CD4-positive, CD25-positive, alpha-beta regulatory T cell (primary cell): Measurements from ENCODE around the gene FEN1. TPM values are rescaled to one million over a fixed set of nuclear protein-coding genes. Genes with fewer than 3 reads are reported as not detected.

Experiments used
- ATAC-seq, 2 donors: fragments of 150-1000 bp; cut with Tn5 transposase; one replicate each; pipeline ENCODE4 v1.10.0; 2021; ENCODE audit warnings: low read depth in 2 of 2, moderate number of reproducible peaks in 2 of 2, moderate library complexity in 1 of 2
- DNase-seq, 3 donors: peaks; one replicate each; pipeline versions ENCODE4 v3.0.0 to v3.0.0-alpha.2; 2012 to 2022; ENCODE audit warnings: mixed read lengths in 1 of 3
- H3K27ac ChIP-seq: one replicate; pipeline ENCODE4 v1.7.0; 2013; ENCODE audit warnings: mild to moderate bottlenecking, low read length; ENCODE audit not compliant: insufficient read depth, poor library complexity, severe bottlenecking
- H3K27me3 ChIP-seq: one replicate; pipeline ENCODE4 v1.7.0; 2013; ENCODE audit warnings: low read length; ENCODE audit not compliant: control insufficient read depth, insufficient read depth
- H3K36me3 ChIP-seq: one replicate; pipeline ENCODE4 v1.7.0; 2013; ENCODE audit warnings: mild to moderate bottlenecking, low read length, moderate library complexity; ENCODE audit not compliant: control insufficient read depth, insufficient read depth
- H3K4me1 ChIP-seq: 2 replicates; pipeline ENCODE4 v1.7.0; 2013; ENCODE audit warnings: mild to moderate bottlenecking, low read length; ENCODE audit not compliant: insufficient read depth, control insufficient read depth, poor library complexity, severe bottlenecking
- H3K4me3 ChIP-seq: one replicate; pipeline ENCODE4 v1.7.0; 2013; ENCODE audit warnings: low read depth, mild to moderate bottlenecking, low read length, moderate library complexity
- H3K9me3 ChIP-seq, 2 experiments: 1 replicate in 1 of 2; 2 replicates in 1 of 2; pipeline ENCODE4 v1.7.0; 2013; ENCODE audit warnings: low read length in 2 of 2, mild to moderate bottlenecking in 1 of 2, moderate library complexity in 1 of 2; ENCODE audit not compliant: control insufficient read depth in 2 of 2
- H3K27ac Mint-ChIP-seq, 3 donors: one replicate each; pipeline ENCODE4 v1.8.0; 2020 to 2022; ENCODE audit warnings: mild to moderate bottlenecking in 3 of 3, mixed read lengths in 3 of 3, moderate library complexity in 2 of 3
- H3K27me3 Mint-ChIP-seq: one replicate; pipeline ENCODE4 v1.8.0; 2022; ENCODE audit warnings: mild to moderate bottlenecking, mixed read lengths
- H3K36me3 Mint-ChIP-seq: one replicate; pipeline ENCODE4 v1.8.0; 2020; ENCODE audit warnings: mixed read lengths
- H3K4me1 Mint-ChIP-seq, 4 donors: one replicate each; pipeline ENCODE4 v1.8.0; 2020 to 2022; ENCODE audit warnings: mixed read lengths in 4 of 4, mild to moderate bottlenecking in 1 of 4
- H3K4me3 Mint-ChIP-seq, 4 donors: one replicate each; pipeline ENCODE4 v1.8.0; 2020 to 2022; ENCODE audit warnings: mild to moderate bottlenecking in 4 of 4, mixed read lengths in 4 of 4, moderate library complexity in 3 of 4
- H3K9me3 Mint-ChIP-seq, 7 donors: one replicate each; pipeline ENCODE4 v1.8.0; 2020 to 2022; ENCODE audit warnings: mixed read lengths in 7 of 7, mild to moderate bottlenecking in 3 of 7, moderate library complexity in 2 of 7
- polyA plus RNA-seq, 4 donors: library from polyadenylated mRNA; unstranded; fragments of 300-500 nt; fragmentation: Illumina TruSeq; gene quantifications; one replicate each; pipeline ENCODE4 v1.2.3, GENCODE V29; 2021
- total RNA-seq: library from RNA; stranded (reverse); gene quantifications from one replicate; pipeline ENCODE4 v1.2.3, GENCODE V29; 2022

FEN1 gene
- total and polyA plus RNA-seq, 5 donors from 2014 or later, result 13.2 to 24.5 (median 22.1) TPM

- H3K4me3 ChIP-seq, result no peak overlapping the region
- Mint-ChIP-seq H3K9me3 (no peaks in the 10 kb centered on the region), H3K4me3 (peak overlapping the region in 1 of 4 donors; percentile 50), H3K4me1 (peaks cover 0 to 23% (median 4%) of the 10 kb centered on the region in 4 donors), H3K27ac (peak overlapping the region in 1 of 3 donors; percentile 71), H3K36me3 (no peaks in the 10 kb centered on the region), H3K27me3 (peaks cover 35% of the 10 kb centered on the region)
- ATAC-seq (no peak), DNase-seq (no peak)
- no peak overlapping the region for H3K27ac ChIP-seq
- H3K9me3 ChIP-seq, result no peaks in the 10 kb centered on the region
- H3K36me3 ChIP-seq, result no peaks in the 10 kb centered on the region
- H3K4me1 ChIP-seq, result peaks cover 19% of the 10 kb centered on the region
- H3K27me3 ChIP-seq, result peaks cover 4% of the 10 kb centered on the region
Measured at GRCh38 chr11:61833926-61834277, 41.2 kb downstream of the FEN1 start.

- peaks cover 4% of the 10 kb centered on the region for H3K27me3 ChIP-seq
- DNase-seq (peak in 2 of 3 donors; percentile 21 to 89), ATAC-seq (peak; percentile 68 to 80)
- no peaks in the 10 kb centered on the region for H3K9me3 ChIP-seq
- H3K36me3 Mint-ChIP-seq, result no peaks in the 10 kb centered on the region
- H3K27ac ChIP-seq, result peak overlapping the region; percentile 10
- H3K4me1 ChIP-seq, result peaks cover 13% of the 10 kb centered on the region
- peak overlapping the region in 2 of 3 donors; percentile 15 to 20 for H3K27ac Mint-ChIP-seq
- H3K4me3 ChIP-seq, result no peak overlapping the region
- no peaks in the 10 kb centered on the region for H3K36me3 ChIP-seq
- H3K9me3 Mint-ChIP-seq, result no peaks in the 10 kb centered on the region
- H3K27me3 Mint-ChIP-seq, result peaks cover 29% of the 10 kb centered on the region
- peaks cover 0 to 20% (median 4%) of the 10 kb centered on the region in 4 donors for H3K4me1 Mint-ChIP-seq
- H3K4me3 Mint-ChIP-seq, result peak overlapping the region in 1 of 4 donors; percentile 50
Measured at GRCh38 chr11:61834278-61835048, 41.8 kb downstream of the FEN1 start.

- Histone ChIP-seq H3K4me3 (no peak overlapping the region), H3K4me1 (peaks cover 12% of the 10 kb centered on the region), H3K36me3 (no peaks in the 10 kb centered on the region), H3K27ac (no peak overlapping the region), H3K27me3 (no peaks in the 10 kb centered on the region), H3K9me3 (no peaks in the 10 kb centered on the region)
- H3K27me3 Mint-ChIP-seq, result peaks cover 18% of the 10 kb centered on the region
- no peaks in the 10 kb centered on the region for H3K36me3 Mint-ChIP-seq
- H3K4me1 Mint-ChIP-seq, result peaks cover 0 to 20% (median 4%) of the 10 kb centered on the region in 4 donors
- H3K9me3 Mint-ChIP-seq, result no peaks in the 10 kb centered on the region
- ATAC-seq (no peak), DNase-seq (no peak)
- H3K4me3 Mint-ChIP-seq, result no peak overlapping the region
- H3K27ac Mint-ChIP-seq, result no peak overlapping the region
Measured at GRCh38 chr11:61836193-61836592, 43.5 kb downstream of the FEN1 start.

GRCh38 chr11:61837411-61838005 is 44.8 kb downstream of the FEN1 start:
- Mint-ChIP-seq H3K27me3 (peaks cover 11% of the 10 kb centered on the region), H3K27ac (no peak overlapping the region), H3K9me3 (no peaks in the 10 kb centered on the region), H3K4me1 (peaks cover 0 to 20% (median 4%) of the 10 kb centered on the region in 4 donors), H3K36me3 (no peaks in the 10 kb centered on the region), H3K4me3 (no peak overlapping the region)
- no peaks in the 10 kb centered on the region for H3K36me3 ChIP-seq
- no peak overlapping the region for H3K27ac ChIP-seq
- H3K27me3 ChIP-seq, result no peaks in the 10 kb centered on the region
- ATAC-seq (no peak), DNase-seq (no peak)
- no peak overlapping the region for H3K4me3 ChIP-seq
- peaks cover 12% of the 10 kb centered on the region for H3K4me1 ChIP-seq
- H3K9me3 ChIP-seq, result no peaks in the 10 kb centered on the region

GRCh38 chr11:61838501-61838900 is 45.8 kb downstream of the FEN1 start:
- Mint-ChIP-seq H3K27ac (no peak overlapping the region), H3K4me1 (peaks cover 0 to 17% (median 3%) of the 10 kb centered on the region in 4 donors), H3K36me3 (no peaks in the 10 kb centered on the region), H3K9me3 (no peaks in the 10 kb centered on the region), H3K27me3 (peaks cover 11% of the 10 kb centered on the region), H3K4me3 (no peak overlapping the region)
- Histone ChIP-seq H3K4me1 (peaks cover 12% of the 10 kb centered on the region), H3K9me3 (no peaks in the 10 kb centered on the region), H3K4me3 (no peak overlapping the region), H3K36me3 (no peaks in the 10 kb centered on the region), H3K27me3 (no peaks in the 10 kb centered on the region), H3K27ac (no peak overlapping the region)
- ATAC-seq (no peak), DNase-seq (no peak)

GRCh38 chr11:61838921-61839320 is 46.2 kb downstream of the FEN1 start:
- no peak for ATAC-seq
- H3K4me1 ChIP-seq, result peaks cover 12% of the 10 kb centered on the region

GRCh38 chr11:61839742-61840141 is 47.0 kb downstream of the FEN1 start:
- H3K27ac Mint-ChIP-seq, result no peak overlapping the region

More at GRCh38 chr11:61838921-61839320, 46.2 kb downstream of the FEN1 start:
- H3K9me3 ChIP-seq, result no peaks in the 10 kb centered on the region
- DNase-seq, result no peak
- Mint-ChIP-seq H3K36me3 (no peaks in the 10 kb centered on the region), H3K4me3 (no peak overlapping the region), H3K27me3 (peaks cover 11% of the 10 kb centered on the region), H3K27ac (no peak overlapping the region), H3K4me1 (peaks cover 0 to 13% (median under 1%) of the 10 kb centered on the region in 4 donors), H3K9me3 (no peaks in the 10 kb centered on the region)
- H3K4me3 ChIP-seq, result no peak overlapping the region
- H3K27ac ChIP-seq, result no peak overlapping the region
- H3K27me3 ChIP-seq, result no peaks in the 10 kb centered on the region
- no peaks in the 10 kb centered on the region for H3K36me3 ChIP-seq

More at GRCh38 chr11:61839742-61840141, 47.0 kb downstream of the FEN1 start:
- H3K9me3 ChIP-seq, result no peaks in the 10 kb centered on the region
- Mint-ChIP-seq H3K4me3 (no peak overlapping the region), H3K27me3 (peaks cover 11% of the 10 kb centered on the region), H3K36me3 (no peaks in the 10 kb centered on the region), H3K9me3 (no peaks in the 10 kb centered on the region), H3K4me1 (peaks cover 0 to 6% (median 0%) of the 10 kb centered on the region in 4 donors)
- H3K4me1 ChIP-seq, result peaks cover 4% of the 10 kb centered on the region
- no peak overlapping the region for H3K4me3 ChIP-seq
- H3K27ac ChIP-seq, result no peak overlapping the region
- ATAC-seq, result no peak
- DNase-seq, result no peak
- H3K27me3 ChIP-seq, result no peaks in the 10 kb centered on the region
- H3K36me3 ChIP-seq, result no peaks in the 10 kb centered on the region
